HUDEP-2 (cell line): Measurements from ENCODE around the gene KRTAP10-1.

Source experiments
- DNase-seq, 76 experiments: peaks; one replicate each; lab custom pipeline; 2025; ENCODE audit not compliant: unreplicated experiment in 76 of 76; lab: John Stamatoyannopoulos, UW

Gene KRTAP10-1

GRCh38 chr21:44530221-44530902 is 9.6 kb downstream of the KRTAP10-1 start:
- no peak for DNase-seq

- DNase-seq: no peak
Observed at GRCh38 chr21:44529503-44530125, 10.4 kb downstream of the KRTAP10-1 start.

GRCh38 chr21:44529011-44529421 is 11.0 kb downstream of the KRTAP10-1 start:
- no peak for DNase-seq

- DNase-seq: no peak
Observed at GRCh38 chr21:44528634-44528995, 11.4 kb downstream of the KRTAP10-1 start.

- DNase-seq: no peak
Observed at GRCh38 chr21:44527983-44528633, 11.9 kb downstream of the KRTAP10-1 start.

GRCh38 chr21:44527156-44527982 is 12.6 kb downstream of the KRTAP10-1 start:
- DNase-seq: no peak

- DNase-seq: no peak
Observed at GRCh38 chr21:44526096-44526997, 13.6 kb downstream of the KRTAP10-1 start.

- DNase-seq: no peak
Observed at GRCh38 chr21:44525391-44526095, 14.5 kb downstream of the KRTAP10-1 start.

- DNase-seq: no peak
Observed at GRCh38 chr21:44524414-44525371, 15.3 kb downstream of the KRTAP10-1 start.

GRCh38 chr21:44523567-44524413 is 16.2 kb downstream of the KRTAP10-1 start:
- DNase-seq: no peak

GRCh38 chr21:44522753-44523204 is 17.2 kb downstream of the KRTAP10-1 start:
- no peak for DNase-seq

GRCh38 chr21:44521928-44522752 is 17.9 kb downstream of the KRTAP10-1 start:
- DNase-seq: no peak

- DNase-seq: no peak
Observed at GRCh38 chr21:44521301-44521927, 18.6 kb downstream of the KRTAP10-1 start.

- DNase-seq: no peak
Observed at GRCh38 chr21:44520326-44521300, 19.4 kb downstream of the KRTAP10-1 start.
